KMS-11 (cell line): Measurements from ENCODE around the gene CNR1.

ENCODE experiments used
- H2AFZ ChIP-seq: fragments of 200-600 bp; sonication (generic); 2 replicates; pipeline ENCODE4 v1.6.1; 2016; ENCODE audit warnings: antibody characterized with exemption, mixed run types, low read depth
- H3K27ac ChIP-seq: fragments of 200-600 bp; sonication (generic); 2 replicates; pipeline ENCODE4 v1.6.1; 2016; ENCODE audit warnings: mild to moderate bottlenecking, mixed run types
- H3K27me3 ChIP-seq: fragments of 200-600 bp; sonication (generic); 2 replicates; pipeline ENCODE4 v1.6.1; 2017; ENCODE audit warnings: mild to moderate bottlenecking, low read depth, mixed run types, moderate library complexity; ENCODE audit not compliant: insufficient read depth
- H3K36me3 ChIP-seq: fragments of 200-600 bp; sonication (generic); 2 replicates; pipeline ENCODE4 v1.6.1; 2017; ENCODE audit warnings: mild to moderate bottlenecking, mixed run types; ENCODE audit not compliant: insufficient read depth
- H3K4me1 ChIP-seq: fragments of 200-600 bp; sonication (generic); 2 replicates; pipeline ENCODE4 v1.6.1; 2016; ENCODE audit warnings: mild to moderate bottlenecking, low read depth, mixed run types; ENCODE audit not compliant: poor library complexity, severe bottlenecking
- H3K4me2 ChIP-seq: fragments of 200-600 bp; sonication (generic); 2 replicates; pipeline ENCODE4 v1.7.0; 2016; ENCODE audit warnings: mild to moderate bottlenecking, mixed run types
- H3K4me3 ChIP-seq: fragments of 200-600 bp; sonication (generic); IDR thresholded peaks from 2 replicates; pipeline ENCODE4 v1.6.1; 2017; ENCODE audit warnings: low read depth, low read length, mixed read lengths; ENCODE audit not compliant: insufficient read depth
- H3K79me2 ChIP-seq: fragments of 200-600 bp; sonication (generic); 2 replicates; pipeline ENCODE4 v1.6.1; 2016; ENCODE audit warnings: low read depth, mixed run types; ENCODE audit not compliant: insufficient read depth
- H3K9ac ChIP-seq: fragments of 200-600 bp; sonication (generic); 2 replicates; pipeline ENCODE4 v1.6.1; 2016; ENCODE audit warnings: mild to moderate bottlenecking, mixed run types
- H4K20me1 ChIP-seq: fragments of 200-600 bp; sonication (generic); 2 replicates; pipeline ENCODE4 v1.6.1; 2016; ENCODE audit warnings: mild to moderate bottlenecking, mixed run types; ENCODE audit not compliant: insufficient read depth
- CTCF ChIP-seq: fragments of 200-600 bp; sonication (generic); conservative IDR thresholded peaks from 2 replicates; pipeline ENCODE4 v1.6.1; 2017; ENCODE audit warnings: low read depth, mild to moderate bottlenecking, antibody characterized with exemption, low read length, moderate library complexity, mixed read lengths

The CNR1 gene

GRCh38 chr6:88107241-88107640, 58.9 kb downstream of the CNR1 start:
- H2AFZ ChIP-seq = no peak overlapping the region
- H3K4me2 ChIP-seq = no peak overlapping the region
- H3K27me3 ChIP-seq = no peaks in the 10 kb centered on the region
- no peak overlapping the region for H3K27ac ChIP-seq
- no peaks in the 10 kb centered on the region for H4K20me1 ChIP-seq
- TF ChIP-seq CTCF = no peak
- H3K4me1 ChIP-seq = no peaks in the 10 kb centered on the region
- no peak overlapping the region for H3K9ac ChIP-seq
- no peak overlapping the region for H3K4me3 ChIP-seq
- H3K79me2 ChIP-seq = no peaks in the 10 kb centered on the region
- H3K36me3 ChIP-seq = no peaks in the 10 kb centered on the region

- no peak for TF ChIP-seq CTCF
- H3K4me3 ChIP-seq = no peak overlapping the region
- no peaks in the 10 kb centered on the region for H3K36me3 ChIP-seq
- no peak overlapping the region for H3K27ac ChIP-seq
- no peak overlapping the region for H2AFZ ChIP-seq
- H4K20me1 ChIP-seq = no peaks in the 10 kb centered on the region
- H3K9ac ChIP-seq = no peak overlapping the region
- no peaks in the 10 kb centered on the region for H3K4me1 ChIP-seq
- H3K27me3 ChIP-seq = no peaks in the 10 kb centered on the region
- no peak overlapping the region for H3K4me2 ChIP-seq
- no peaks in the 10 kb centered on the region for H3K79me2 ChIP-seq
These were observed 60.3 kb downstream of the CNR1 start for GRCh38 chr6:88105741-88106340.
